Measurements from ENCODE around the gene EGFLAM. TPM values are rescaled to one million over a fixed set of nuclear protein-coding genes. Genes with fewer than 3 reads are reported as not detected.

EGFLAM gene
- total RNA-seq, 6 experiments from 2014 or later = 1.1 to 7.2 (median 6.0) TPM

- Mint-ChIP-seq H3K4me1 (ENCODE audit: low read depth) (0 out of 2 replicates have a peak, but pooled peaks cover 6% of the 10 kb centered on the region), H3K4me3 (no peak overlapping the region), H3K36me3 (ENCODE audit: low read depth) (no peaks in the 10 kb centered on the region), H3K9me3 (no peaks in the 10 kb centered on the region), H3K27me3 (ENCODE audit: insufficient read depth) (peaks cover 7% of the 10 kb centered on the region), H3K27ac (no peak overlapping the region)
- TF ChIP-seq, protein P1, sequence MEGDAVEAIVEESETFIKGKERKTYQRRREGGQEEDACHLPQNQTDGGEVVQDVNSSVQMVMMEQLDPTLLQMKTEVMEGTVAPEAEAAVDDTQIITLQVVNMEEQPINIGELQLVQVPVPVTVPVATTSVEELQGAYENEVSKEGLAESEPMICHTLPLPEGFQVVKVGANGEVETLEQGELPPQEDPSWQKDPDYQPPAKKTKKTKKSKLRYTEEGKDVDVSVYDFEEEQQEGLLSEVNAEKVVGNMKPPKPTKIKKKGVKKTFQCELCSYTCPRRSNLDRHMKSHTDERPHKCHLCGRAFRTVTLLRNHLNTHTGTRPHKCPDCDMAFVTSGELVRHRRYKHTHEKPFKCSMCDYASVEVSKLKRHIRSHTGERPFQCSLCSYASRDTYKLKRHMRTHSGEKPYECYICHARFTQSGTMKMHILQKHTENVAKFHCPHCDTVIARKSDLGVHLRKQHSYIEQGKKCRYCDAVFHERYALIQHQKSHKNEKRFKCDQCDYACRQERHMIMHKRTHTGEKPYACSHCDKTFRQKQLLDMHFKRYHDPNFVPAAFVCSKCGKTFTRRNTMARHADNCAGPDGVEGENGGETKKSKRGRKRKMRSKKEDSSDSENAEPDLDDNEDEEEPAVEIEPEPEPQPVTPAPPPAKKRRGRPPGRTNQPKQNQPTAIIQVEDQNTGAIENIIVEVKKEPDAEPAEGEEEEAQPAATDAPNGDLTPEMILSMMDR (IDR thresholded peaks at IDR 0.05) = no peak
- no peak for DNase-seq
These were observed 88.2 kb downstream of the EGFLAM start for GRCh38 chr5:38346593-38346992.

DNA sequence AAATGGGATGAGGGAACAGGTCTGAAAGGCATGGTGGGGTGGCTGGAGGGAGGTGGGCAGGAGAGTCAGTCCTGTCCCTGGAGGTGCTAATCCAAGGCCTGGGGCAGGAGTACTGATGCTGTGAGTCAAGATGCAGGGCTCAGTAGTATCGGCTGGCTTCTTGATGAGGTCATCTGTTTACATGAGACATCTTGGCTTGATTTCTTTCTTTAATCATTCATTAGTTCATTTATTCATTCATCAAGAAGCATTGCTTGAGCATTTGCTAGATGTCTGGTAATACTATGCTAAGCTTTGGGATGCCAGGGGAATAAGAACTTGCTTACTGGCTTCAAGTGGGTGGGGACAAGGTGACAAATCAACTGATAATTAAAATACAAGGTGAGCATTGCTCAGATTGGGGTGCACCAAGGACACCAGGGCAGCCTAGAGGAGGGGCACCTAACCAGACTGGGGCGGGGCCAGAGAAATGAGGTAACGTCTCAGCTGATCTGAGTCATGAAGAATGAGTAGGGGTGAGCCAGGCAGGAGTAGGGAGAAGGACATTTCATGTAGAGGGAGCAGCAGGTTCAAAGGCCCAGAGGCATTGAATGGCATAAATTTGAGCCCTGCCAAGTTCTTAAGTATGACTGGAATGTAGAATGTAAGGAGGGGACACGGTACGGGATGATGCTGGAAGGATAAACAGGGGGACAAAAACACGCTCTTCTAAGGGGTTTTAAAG lies 88.8 kb downstream of the EGFLAM start:
- H3K27ac Mint-ChIP-seq = no peak overlapping the region
- 0 out of 2 replicates have a peak, but pooled peaks cover 6% of the 10 kb centered on the region for H3K4me1 Mint-ChIP-seq (ENCODE audit: low read depth)
- DNase-seq = no peak
- H3K27me3 Mint-ChIP-seq (ENCODE audit: insufficient read depth) = peaks cover 7% of the 10 kb centered on the region
- TF ChIP-seq, protein P1 (IDR thresholded peaks at IDR 0.05) = no peak
- H3K4me3 Mint-ChIP-seq = no peak overlapping the region
- no peaks in the 10 kb centered on the region for H3K9me3 Mint-ChIP-seq
- no peaks in the 10 kb centered on the region for H3K36me3 Mint-ChIP-seq (ENCODE audit: low read depth)

DNA sequence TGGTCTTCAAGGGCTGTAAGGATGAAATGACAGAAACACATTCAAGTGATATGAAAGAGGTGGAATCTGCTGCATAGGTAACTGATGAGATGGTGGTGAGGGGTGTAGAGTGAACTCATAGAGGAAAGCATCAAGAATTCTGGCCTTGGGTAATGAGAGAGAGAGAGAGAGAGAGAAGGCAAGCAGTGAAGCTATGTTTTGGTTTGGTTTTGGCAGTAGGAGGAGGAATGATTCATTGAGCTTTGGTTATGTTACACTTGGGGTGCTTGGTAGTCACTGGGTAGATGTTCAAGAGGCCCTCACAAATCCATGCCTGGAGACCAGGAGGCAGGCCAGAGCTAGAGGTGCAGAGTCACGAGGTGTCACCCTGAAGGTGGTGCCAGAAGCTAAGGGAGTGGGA lies 89.5 kb downstream of the EGFLAM start:
- TF ChIP-seq, protein P1 (IDR thresholded peaks at IDR 0.05) = no peak
- Mint-ChIP-seq H3K4me3 (no peak overlapping the region), H3K4me1 (ENCODE audit: low read depth) (0 out of 2 replicates have a peak, but pooled peaks cover 6% of the 10 kb centered on the region), H3K27me3 (ENCODE audit: insufficient read depth) (peaks cover 7% of the 10 kb centered on the region), H3K9me3 (no peaks in the 10 kb centered on the region), H3K36me3 (ENCODE audit: low read depth) (no peaks in the 10 kb centered on the region), H3K27ac (no peak overlapping the region)
- no peak for DNase-seq

- no peaks in the 10 kb centered on the region for H3K9me3 Mint-ChIP-seq
These were observed 102.1 kb downstream of the EGFLAM start for GRCh38 chr5:38360323-38361061.

GRCh38 chr5:38362713-38363112 lies 104.4 kb downstream of the EGFLAM start:
- H3K9me3 Mint-ChIP-seq = no peaks in the 10 kb centered on the region
- DNase-seq = no peak
- peaks cover 3% of the 10 kb centered on the region for H3K27me3 Mint-ChIP-seq (ENCODE audit: insufficient read depth)
- no peak overlapping the region for H3K27ac Mint-ChIP-seq
- H3K36me3 Mint-ChIP-seq (ENCODE audit: low read depth) = no peaks in the 10 kb centered on the region
- TF ChIP-seq, protein P1 (IDR thresholded peaks at IDR 0.05) = no peak
- H3K4me3 Mint-ChIP-seq = no peak overlapping the region
- H3K4me1 Mint-ChIP-seq (ENCODE audit: low read depth) = no peaks in the 10 kb centered on the region

More at GRCh38 chr5:38360323-38361061, 102.1 kb downstream of the EGFLAM start:
- DNase-seq = no peak
- no peaks in the 10 kb centered on the region for H3K4me1 Mint-ChIP-seq (ENCODE audit: low read depth)
- no peak overlapping the region for H3K4me3 Mint-ChIP-seq
- H3K36me3 Mint-ChIP-seq (ENCODE audit: low read depth) = no peaks in the 10 kb centered on the region
- H3K27ac Mint-ChIP-seq = no peak overlapping the region
- TF ChIP-seq, protein P1 (IDR thresholded peaks at IDR 0.05) = no peak
- peaks cover 3% of the 10 kb centered on the region for H3K27me3 Mint-ChIP-seq (ENCODE audit: insufficient read depth)
